HEK293T (cell line): ENCODE results near the gene OR56A5.

Experiments used
- FOXK2 ChIP-seq: fragments of 450-650 bp; IDR thresholded peaks from 2 replicates; pipeline ENCODE4 v1.6.1; 2016; ENCODE audit warnings: mild to moderate bottlenecking
- LEF1 ChIP-seq: fragments of 450-650 bp; IDR thresholded peaks from 2 replicates; pipeline ENCODE4 v1.6.1; 2017; ENCODE audit warnings: mild to moderate bottlenecking, borderline replicate concordance

DNA sequence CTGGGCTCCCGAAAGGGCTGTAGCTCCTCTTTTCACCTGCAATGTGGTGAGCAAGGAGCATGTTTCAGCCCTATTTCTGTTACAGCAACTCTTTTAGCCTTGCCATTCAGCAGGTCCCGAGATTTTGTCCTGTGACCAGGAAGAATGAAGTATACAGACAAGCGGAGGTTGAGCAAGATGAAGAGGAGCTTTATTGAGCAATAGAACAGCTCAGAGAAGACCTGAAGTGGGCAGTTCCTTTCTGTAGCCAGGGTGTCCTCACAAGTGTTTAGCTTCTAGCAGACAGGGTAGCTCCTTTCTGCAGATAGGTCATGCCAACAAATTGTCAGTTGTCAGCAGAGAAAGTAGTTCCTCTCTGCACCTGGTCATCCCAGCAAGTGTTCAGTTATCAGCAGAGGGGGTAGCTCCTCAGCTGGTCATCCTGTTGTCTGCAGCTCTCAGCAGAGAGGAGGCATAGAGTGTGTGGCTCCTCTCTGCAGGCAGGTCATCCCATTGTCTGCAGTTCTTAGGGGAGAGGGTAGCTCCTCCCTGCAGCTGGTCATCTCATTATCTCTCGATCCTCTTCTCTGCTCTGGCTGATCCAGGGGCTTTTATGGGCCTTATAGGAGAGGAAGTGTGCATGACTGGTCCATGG lies 43.9 kb upstream of the OR56A5 start:
- TF ChIP-seq FOXK2 (no peak), LEF1 (no peak)
